ENCODE results near the gene LMOD1.

DNA sequence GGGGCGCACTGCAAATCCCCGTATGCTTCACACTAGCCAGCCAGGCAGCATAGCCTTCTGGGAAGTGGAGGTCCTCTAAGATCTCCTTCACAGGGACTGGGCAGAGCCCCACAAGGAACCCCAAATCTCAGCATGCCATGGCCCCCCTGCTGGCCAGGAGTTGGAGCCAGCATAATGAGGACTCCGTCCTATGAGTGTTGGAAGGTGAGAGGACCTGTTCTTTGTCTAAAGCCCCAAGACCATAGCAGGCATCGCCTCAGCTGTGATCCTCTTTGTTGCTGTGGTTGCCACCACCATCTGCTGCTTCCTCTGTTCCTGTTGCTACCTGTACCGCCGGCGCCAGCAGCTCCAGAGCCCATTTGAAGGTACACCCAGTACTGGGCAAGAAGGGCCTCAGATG, 56.1 kb downstream of the LMOD1 start:
- TF ChIP-seq, protein P1, sequence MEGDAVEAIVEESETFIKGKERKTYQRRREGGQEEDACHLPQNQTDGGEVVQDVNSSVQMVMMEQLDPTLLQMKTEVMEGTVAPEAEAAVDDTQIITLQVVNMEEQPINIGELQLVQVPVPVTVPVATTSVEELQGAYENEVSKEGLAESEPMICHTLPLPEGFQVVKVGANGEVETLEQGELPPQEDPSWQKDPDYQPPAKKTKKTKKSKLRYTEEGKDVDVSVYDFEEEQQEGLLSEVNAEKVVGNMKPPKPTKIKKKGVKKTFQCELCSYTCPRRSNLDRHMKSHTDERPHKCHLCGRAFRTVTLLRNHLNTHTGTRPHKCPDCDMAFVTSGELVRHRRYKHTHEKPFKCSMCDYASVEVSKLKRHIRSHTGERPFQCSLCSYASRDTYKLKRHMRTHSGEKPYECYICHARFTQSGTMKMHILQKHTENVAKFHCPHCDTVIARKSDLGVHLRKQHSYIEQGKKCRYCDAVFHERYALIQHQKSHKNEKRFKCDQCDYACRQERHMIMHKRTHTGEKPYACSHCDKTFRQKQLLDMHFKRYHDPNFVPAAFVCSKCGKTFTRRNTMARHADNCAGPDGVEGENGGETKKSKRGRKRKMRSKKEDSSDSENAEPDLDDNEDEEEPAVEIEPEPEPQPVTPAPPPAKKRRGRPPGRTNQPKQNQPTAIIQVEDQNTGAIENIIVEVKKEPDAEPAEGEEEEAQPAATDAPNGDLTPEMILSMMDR (IDR thresholded peaks at IDR 0.05) = no peak
- no peak for TF ChIP-seq EZH2 (IDR thresholded peaks at IDR 0.05)
